H1 (cell line): ENCODE measurements around the gene KCNIP3. TPM values are rescaled to one million over a fixed set of nuclear protein-coding genes. Genes with fewer than 3 reads are reported as not detected.

Source experiments
- CTCF ChIA-PET: fragments of 300-600 bp; sonication (Branson Sonifier 250); formaldehyde crosslinking; loops from one replicate; lab custom pipeline; 2021; ENCODE audit not compliant: partially characterized antibody; lab: Charles Lee
- POLR2A ChIA-PET: fragments of 300-600 bp; sonication (Branson Sonifier 250); formaldehyde crosslinking; loops from one replicate; lab custom pipeline; 2021; ENCODE audit warnings: inconsistent platforms; ENCODE audit not compliant: partially characterized antibody; lab: Charles Lee
- DNase-seq, 2 experiments: peaks; one replicate each; pipeline versions ENCODE4 v3.0.0 to v3.0.0-alpha.2; 2010 to 2022; ENCODE audit warnings: low spot score in 2 of 2, low read depth in 1 of 2, mixed read lengths in 1 of 2
- FAIRE-seq: peaks from 2 replicates; lab custom pipeline; 2011; peaks lifted over from hg19 to GRCh38; lab: Jason Lieb, UNC
- H2AFZ ChIP-seq: 2 replicates; pipeline ENCODE4 v1.8.1; 2012; ENCODE audit warnings: low read length, inconsistent platforms
- H2AK5ac ChIP-seq: 2 replicates; pipeline ENCODE4 v1.6.1; 2013; ENCODE audit warnings: low read depth, low read length
- H2BK120ac ChIP-seq: replicated peaks from 2 replicates; pipeline ENCODE3; 2013; ENCODE audit warnings: low read depth, low read length, inconsistent platforms
- H2BK12ac ChIP-seq: 2 replicates; pipeline ENCODE4 v1.6.1; 2013; ENCODE audit warnings: low read depth, low read length
- H2BK15ac ChIP-seq: 2 replicates; pipeline ENCODE4 v1.6.1; 2013; ENCODE audit warnings: low read length
- H2BK20ac ChIP-seq: 2 replicates; pipeline ENCODE4 v1.6.1; 2013; ENCODE audit warnings: low read length
- H2BK5ac ChIP-seq: 2 replicates; pipeline ENCODE4 v1.6.1; 2013; ENCODE audit warnings: low read depth, low read length
- H3K14ac ChIP-seq: 2 replicates; pipeline ENCODE4 v1.6.1; 2013; ENCODE audit warnings: inconsistent platforms; ENCODE audit not compliant: insufficient read length
- H3K18ac ChIP-seq: 2 replicates; pipeline ENCODE4 v1.6.1; 2013; ENCODE audit warnings: low read length; ENCODE audit errors: extremely low read depth
- H3K23ac ChIP-seq: 2 replicates; pipeline ENCODE4 v1.6.1; 2013; ENCODE audit warnings: inconsistent platforms; ENCODE audit not compliant: insufficient read length
- H3K23me2 ChIP-seq: 2 replicates; pipeline ENCODE4 v1.6.1; 2013; ENCODE audit warnings: low read depth, low read length
- H3K27ac ChIP-seq: 2 replicates; pipeline ENCODE4 v1.6.1; 2011; ENCODE audit warnings: low read depth, low read length, inconsistent platforms
- H3K27me3 ChIP-seq, 4 experiments: replicated peaks in 1 of 4; 1 replicate in 1 of 4; 2 replicates in 3 of 4; pipeline versions ENCODE4 v1.6.1 to v1.8.1; 2011 to 2013; ENCODE audit warnings: low read length in 3 of 4, mild to moderate bottlenecking in 3 of 4, inconsistent platforms in 2 of 4, mixed read lengths in 2 of 4, moderate library complexity in 1 of 4; ENCODE audit not compliant: control insufficient read depth in 3 of 4, insufficient read depth in 3 of 4; ENCODE audit errors: extremely low read depth in 1 of 4
- H3K36me3 ChIP-seq, 4 experiments: 2 replicates each; pipeline versions ENCODE4 v1.6.1 to v1.8.1; 2011 to 2013; ENCODE audit warnings: mild to moderate bottlenecking in 4 of 4, low read length in 3 of 4, moderate library complexity in 2 of 4, control low read depth in 1 of 4, inconsistent platforms in 1 of 4; ENCODE audit not compliant: insufficient read depth in 4 of 4, control insufficient read depth in 2 of 4
- H3K4ac ChIP-seq: replicated peaks from 2 replicates; pipeline ENCODE3; 2013; ENCODE audit warnings: low read length, low read depth, mixed read lengths, inconsistent platforms; ENCODE audit not compliant: insufficient read length
- H3K4me1 ChIP-seq, 4 experiments: replicated peaks in 1 of 4; 1 replicate in 1 of 4; 2 replicates in 3 of 4; pipeline versions ENCODE4 v1.6.1 to v1.8.1; 2011 to 2013; ENCODE audit warnings: low read length in 3 of 4, inconsistent platforms in 2 of 4, mixed read lengths in 1 of 4; ENCODE audit not compliant: insufficient read depth in 4 of 4, control insufficient read depth in 3 of 4
- H3K4me2 ChIP-seq, 2 experiments: 2 replicates each; pipeline versions ENCODE4 v1.6.1 to v1.8.1; 2011 to 2013; ENCODE audit warnings: low read depth in 2 of 2, low read length in 2 of 2, control low read depth in 1 of 2, inconsistent platforms in 1 of 2, mild to moderate bottlenecking in 1 of 2; ENCODE audit not compliant: insufficient read depth in 1 of 2
- H3K4me3 ChIP-seq, 4 experiments: fragments of 200-600, 300-600 bp in 1 of 4; sonication (generic), shearing (Covaris generic), sonication (Bioruptor Twin) in 1 of 4; 2 replicates each; pipeline versions ENCODE4 v1.5.1 to v1.8.1; 2011 to 2016; ENCODE audit warnings: low read length in 4 of 4, low read depth in 3 of 4, control low read depth in 2 of 4, inconsistent platforms in 2 of 4, mild to moderate bottlenecking in 2 of 4, mixed read lengths in 1 of 4, moderate library complexity in 1 of 4; ENCODE audit not compliant: insufficient read depth in 2 of 4; ENCODE audit errors: extremely low read depth in 1 of 4
- H3K56ac ChIP-seq: replicated peaks from 2 replicates; pipeline ENCODE3; 2013; ENCODE audit warnings: low read depth, mild to moderate bottlenecking, mixed read lengths, low read length, inconsistent platforms; ENCODE audit not compliant: insufficient read length
- H3K79me1 ChIP-seq: 2 replicates; pipeline ENCODE4 v1.6.1; 2013; ENCODE audit warnings: low read depth, low read length, control low read depth
- H3K79me2 ChIP-seq, 2 experiments: 2 replicates each; pipeline versions ENCODE4 v1.6.1 to v1.8.1; 2012 to 2013; ENCODE audit warnings: low read length in 2 of 2, mild to moderate bottlenecking in 2 of 2, inconsistent platforms in 1 of 2; ENCODE audit not compliant: insufficient read depth in 2 of 2, control insufficient read depth in 1 of 2
- H3K9ac ChIP-seq, 4 experiments: replicated peaks in 1 of 4; 1 replicate in 1 of 4; 2 replicates in 3 of 4; pipeline versions ENCODE4 v1.6.1 to v1.8.1; 2011 to 2013; ENCODE audit warnings: low read depth in 3 of 4, low read length in 3 of 4, control low read depth in 2 of 4, mild to moderate bottlenecking in 2 of 4, moderate library complexity in 2 of 4, inconsistent platforms in 1 of 4; ENCODE audit errors: extremely low read depth in 1 of 4
- H3K9me3 ChIP-seq, 2 experiments: 2 replicates each; pipeline versions ENCODE4 v1.6.1 to v1.8.1; 2012 to 2013; ENCODE audit warnings: mild to moderate bottlenecking in 2 of 2, moderate library complexity in 2 of 2, control low read depth in 1 of 2, inconsistent platforms in 1 of 2, low read depth in 1 of 2, low read length in 1 of 2, mixed read lengths in 1 of 2; ENCODE audit not compliant: insufficient read depth in 2 of 2
- H4K20me1 ChIP-seq, 2 experiments: replicated peaks in 1 of 2; 2 replicates each; pipeline versions ENCODE3 to v1.8.1; 2011 to 2013; ENCODE audit warnings: inconsistent platforms in 2 of 2, low read length in 2 of 2, mild to moderate bottlenecking in 1 of 2; ENCODE audit not compliant: insufficient read depth in 2 of 2, control insufficient read depth in 1 of 2
- H4K5ac ChIP-seq: 2 replicates; pipeline ENCODE4 v1.6.1; 2013; ENCODE audit warnings: low read length, low read depth, mixed read lengths, inconsistent platforms; ENCODE audit not compliant: insufficient read length
- H4K8ac ChIP-seq: 2 replicates; pipeline ENCODE4 v1.8.0; 2013; ENCODE audit warnings: mild to moderate bottlenecking, moderate library complexity, low read length, inconsistent platforms; ENCODE audit not compliant: insufficient read depth; ENCODE audit errors: extremely low read depth
- H4K91ac ChIP-seq: replicated peaks from 2 replicates; pipeline ENCODE3; 2013; ENCODE audit warnings: low read length, mixed read lengths, inconsistent platforms; ENCODE audit not compliant: insufficient read length
- EP300 ChIP-seq, 2 experiments: IDR thresholded peaks; 1 replicate in 1 of 2; 2 replicates in 1 of 2; pipeline ENCODE4 v1.6.1; 2011 to 2012; ENCODE audit warnings: low read depth in 2 of 2, low read length in 2 of 2, mild to moderate bottlenecking in 2 of 2, borderline replicate concordance in 1 of 2, inconsistent platforms in 1 of 2, moderate library complexity in 1 of 2
- HDAC2 ChIP-seq, 2 experiments: fragments of 300-600 bp in 1 of 2; sonication (generic) in 1 of 2; IDR thresholded peaks; 2 replicates each; pipeline ENCODE4 v1.6.1; 2011 to 2012; ENCODE audit warnings: low read depth in 2 of 2, low read length in 2 of 2, mild to moderate bottlenecking in 2 of 2, moderate library complexity in 2 of 2, borderline replicate concordance in 1 of 2, inconsistent platforms in 1 of 2
- KDM4A ChIP-seq: IDR thresholded peaks from one replicate; pipeline ENCODE4 v1.7.1; 2012; ENCODE audit warnings: low read depth, mild to moderate bottlenecking, moderate library complexity, low read length, inconsistent platforms; ENCODE audit not compliant: severe bottlenecking
- NRF1 ChIP-seq: IDR thresholded peaks from 2 replicates; pipeline ENCODE4 v1.6.1; 2011; ENCODE audit warnings: mild to moderate bottlenecking, low read depth, low read length, improper control_type of control experiment
- RBBP5 ChIP-seq: IDR thresholded peaks from 2 replicates; pipeline ENCODE4 v1.7.1; 2012; ENCODE audit warnings: low read depth, mild to moderate bottlenecking, inconsistent platforms, low read length, moderate library complexity, borderline replicate concordance
- SIRT6 ChIP-seq: IDR thresholded peaks from one replicate; pipeline ENCODE4 v1.7.1; 2012; ENCODE audit warnings: low read length, inconsistent platforms
- WGBS, 2 experiments: shearing (Covaris generic) in 1 of 2; methylation state at CpG; one replicate each; pipeline versions ENCODE4 v1.1.6 to v1.1.7; 2013 to 2015; ENCODE audit warnings: low lambda C conversion rate in 2 of 2, mixed read lengths in 2 of 2, inconsistent platforms in 1 of 2, low coverage in 1 of 2, missing lambda C conversion rate in 1 of 2; ENCODE audit not compliant: insufficient replicate concordance in 2 of 2, insufficient coverage in 1 of 2, insufficient read length in 1 of 2; ENCODE audit errors: extremely low coverage in 1 of 2, missing lambda C conversion rate in 1 of 2; 5-methylcytosine and 5-hydroxymethylcytosine counted together
- polyA plus RNA-seq, 7 experiments: library from polyadenylated mRNA; depleted of rRNA in 3 of 7; stranded (reverse) in 5 of 7; unstranded in 2 of 7; fragments of >200 nt in 5 of 7; fragments of 200-250 nt in 2 of 7; gene quantifications; 1 replicate in 5 of 7; 2 replicates in 1 of 7; 4 replicates in 1 of 7; pipeline versions ENCODE4 v1.2.1 to v1.2.3, GENCODE V29; 2011 to 2013; ENCODE audit warnings: missing spikeins in 2 of 7, mixed read lengths in 2 of 7
- total RNA-seq: library from RNA; stranded (reverse); fragmentation: NEBNext Ultra II Directional; extraction: Animal tissue kit (Norgen Biotek cat#: 25700); gene quantifications from 2 replicates; pipeline ENCODE4 v1.2.1, GENCODE V29; 2021
- TF ChIP-seq, protein P1 (sequence below), 3 experiments: IDR thresholded peaks; 1 replicate in 2 of 3; 2 replicates in 1 of 3; pipeline versions ENCODE4 v1.5.1 to v1.6.1; 2011; ENCODE audit warnings: low read length in 3 of 3, mild to moderate bottlenecking in 3 of 3, inconsistent platforms in 2 of 3, low read depth in 1 of 3, moderate library complexity in 1 of 3; ENCODE audit not compliant: insufficient read depth in 1 of 3; ENCODE audit errors: control extremely low read depth in 1 of 3

The KCNIP3 gene
- total and polyA plus RNA-seq, 2 of the 8 experiments (the other 6 are each of a cell fraction or from before 2014, with no cell fraction given): 0.33 to 1.9 TPM

DNA sequence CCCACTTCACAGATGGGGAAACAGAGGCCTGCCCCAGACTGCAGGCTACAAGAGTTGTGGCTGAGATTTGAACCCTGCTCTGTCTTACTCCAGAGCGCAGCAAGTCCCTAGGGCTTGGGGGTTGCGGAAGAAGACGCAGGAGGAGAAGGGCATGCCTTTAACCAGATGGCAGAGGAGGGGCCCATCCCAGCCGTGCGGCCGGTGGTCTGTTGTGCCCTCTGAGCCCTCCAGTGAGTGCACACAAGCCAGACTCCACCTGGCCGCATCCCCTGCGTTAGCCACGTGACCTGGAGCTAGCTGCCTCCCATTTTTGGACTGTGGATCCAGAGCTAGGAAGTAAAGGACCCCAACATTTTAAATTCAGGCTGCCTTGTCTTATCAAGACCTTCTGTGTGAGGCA is 2.8 kb downstream of the KCNIP3 start:
- H3K4ac ChIP-seq: no peak overlapping the region
- no peak overlapping the region for H2AFZ ChIP-seq
- H3K4me1 ChIP-seq: peaks cover 0 to 11% (median 0%) of the 10 kb centered on the region in 4 experiments; a peak in 1 of 7 replicates
- H2BK120ac ChIP-seq: no peak overlapping the region
- H4K8ac ChIP-seq: peak overlapping the region; percentile 62; the same call in 1 of the 2 replicates
- H4K91ac ChIP-seq: no peak overlapping the region
- H3K79me1 ChIP-seq: no peaks in the 10 kb centered on the region
- H2BK20ac ChIP-seq: no peak overlapping the region
- no peak overlapping the region for H3K4me2 ChIP-seq
- H2BK5ac ChIP-seq: no peak overlapping the region
- WGBS, 2 experiments: 75% methylated on average over 9 of the region's 9 CpGs; no CpG with 5 or more reads in 1 of the 2 experiments
- H3K27ac ChIP-seq: no peak overlapping the region
- H3K14ac ChIP-seq: no peak overlapping the region
- H3K27me3 ChIP-seq: no peaks in the 10 kb centered on the region
- no peaks in the 10 kb centered on the region for H3K36me3 ChIP-seq
- H3K23ac ChIP-seq: no peak overlapping the region
- TF ChIP-seq SIRT6 (no peak), HDAC2 (IDR thresholded peaks at IDR 0.05; ENCODE audit: borderline replicate concordance in 1 of 2, low read depth in 2 of 2, low read length in 2 of 2) (no peak), RBBP5 (no peak), NRF1 (no peak), KDM4A (no peak), EP300 (IDR thresholded peaks at IDR 0.05; ENCODE audit: borderline replicate concordance in 1 of 2, low read depth in 2 of 2, low read length in 2 of 2) (no peak)
- TF ChIP-seq, protein P1, sequence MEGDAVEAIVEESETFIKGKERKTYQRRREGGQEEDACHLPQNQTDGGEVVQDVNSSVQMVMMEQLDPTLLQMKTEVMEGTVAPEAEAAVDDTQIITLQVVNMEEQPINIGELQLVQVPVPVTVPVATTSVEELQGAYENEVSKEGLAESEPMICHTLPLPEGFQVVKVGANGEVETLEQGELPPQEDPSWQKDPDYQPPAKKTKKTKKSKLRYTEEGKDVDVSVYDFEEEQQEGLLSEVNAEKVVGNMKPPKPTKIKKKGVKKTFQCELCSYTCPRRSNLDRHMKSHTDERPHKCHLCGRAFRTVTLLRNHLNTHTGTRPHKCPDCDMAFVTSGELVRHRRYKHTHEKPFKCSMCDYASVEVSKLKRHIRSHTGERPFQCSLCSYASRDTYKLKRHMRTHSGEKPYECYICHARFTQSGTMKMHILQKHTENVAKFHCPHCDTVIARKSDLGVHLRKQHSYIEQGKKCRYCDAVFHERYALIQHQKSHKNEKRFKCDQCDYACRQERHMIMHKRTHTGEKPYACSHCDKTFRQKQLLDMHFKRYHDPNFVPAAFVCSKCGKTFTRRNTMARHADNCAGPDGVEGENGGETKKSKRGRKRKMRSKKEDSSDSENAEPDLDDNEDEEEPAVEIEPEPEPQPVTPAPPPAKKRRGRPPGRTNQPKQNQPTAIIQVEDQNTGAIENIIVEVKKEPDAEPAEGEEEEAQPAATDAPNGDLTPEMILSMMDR (IDR thresholded peaks at IDR 0.05; ENCODE audit: control extremely low read depth in 1 of 3, insufficient read depth in 1 of 3, low read depth in 1 of 3, low read length in 3 of 3): no peak
- no peak overlapping the region for H2BK12ac ChIP-seq
- CTCF ChIA-PET: no interaction called here
- no peak for DNase-seq
- no peak overlapping the region for H3K18ac ChIP-seq
- H4K20me1 ChIP-seq: no peaks in the 10 kb centered on the region
- H3K4me3 ChIP-seq: no peak overlapping the region
- no peak overlapping the region for H2BK15ac ChIP-seq
- H3K9ac ChIP-seq: no peak overlapping the region
- H2AK5ac ChIP-seq: no peak overlapping the region
- H3K56ac ChIP-seq: no peak overlapping the region
- H4K5ac ChIP-seq: no peak overlapping the region
- H3K79me2 ChIP-seq: no peaks in the 10 kb centered on the region
- FAIRE-seq: no peak
- H3K9me3 ChIP-seq: peaks cover 59 to 99% of the 10 kb centered on the region in 2 experiments
- no peaks in the 10 kb centered on the region for H3K23me2 ChIP-seq
- POLR2A ChIA-PET: no interaction called here
